MM.1S (cell line): ENCODE measurements around the gene VPS18.

Source experiments
- DNase-seq: peaks from one replicate; pipeline ENCODE4 v3.0.0-alpha.2; 2015
- H2AFZ ChIP-seq: fragments of 300-600 bp; sonication (generic); 2 replicates; pipeline ENCODE4 v1.6.0; 2016; ENCODE audit warnings: antibody characterized with exemption, low read length
- H3F3A ChIP-seq: fragments of 300-600 bp; sonication (generic); 2 replicates; pipeline ENCODE4 v1.6.1; 2016; ENCODE audit warnings: mild to moderate bottlenecking, antibody characterized with exemption, low read length, moderate library complexity, mixed read lengths; ENCODE audit not compliant: insufficient read depth
- H3K27ac ChIP-seq: fragments of 300-600 bp; sonication (generic); 2 replicates; pipeline ENCODE4 v1.5.1; 2016; ENCODE audit warnings: mild to moderate bottlenecking, low read length
- H3K27me3 ChIP-seq: fragments of 300-600 bp; sonication (generic); replicated peaks from 2 replicates; pipeline ENCODE4 v1.6.0; 2016; ENCODE audit warnings: low read length; ENCODE audit not compliant: insufficient read depth
- H3K36me3 ChIP-seq: fragments of 300-600 bp; sonication (generic); replicated peaks from 2 replicates; pipeline ENCODE4 v1.6.1; 2016; ENCODE audit warnings: mild to moderate bottlenecking, low read length, mixed read lengths; ENCODE audit not compliant: insufficient read depth
- H3K4me1 ChIP-seq: fragments of 300-600 bp; sonication (generic); 2 replicates; pipeline ENCODE4 v1.6.1; 2016; ENCODE audit warnings: low read length, mixed read lengths
- H3K4me2 ChIP-seq: fragments of 300-600 bp; sonication (generic); 2 replicates; pipeline ENCODE4 v1.6.0; 2016; ENCODE audit warnings: low read depth, low read length
- H3K4me3 ChIP-seq: fragments of 300-600 bp; sonication (generic); 2 replicates; pipeline ENCODE4 v1.5.1; 2016; ENCODE audit warnings: low read length, mixed read lengths
- H3K79me2 ChIP-seq: fragments of 300-600 bp; sonication (generic); 2 replicates; pipeline ENCODE4 v1.6.1; 2016; ENCODE audit warnings: mixed run types, low read length, mixed read lengths
- H3K9ac ChIP-seq: fragments of 300-600 bp; sonication (generic); 2 replicates; pipeline ENCODE4 v1.6.1; 2016; ENCODE audit warnings: low read length, mixed read lengths
- H3K9me2 ChIP-seq: fragments of 300-600 bp; sonication (generic); replicated peaks from 2 replicates; pipeline ENCODE4 v1.6.1; 2016; ENCODE audit warnings: mild to moderate bottlenecking, low read length, mixed read lengths; ENCODE audit not compliant: insufficient read depth
- H3K9me3 ChIP-seq: fragments of 300-600 bp; sonication (generic); replicated peaks from 2 replicates; pipeline ENCODE4 v1.6.1; 2016; ENCODE audit warnings: mild to moderate bottlenecking, low read length, mixed read lengths; ENCODE audit not compliant: insufficient read depth
- H4K20me1 ChIP-seq: fragments of 300-600 bp; sonication (generic); 2 replicates; pipeline ENCODE4 v1.6.1; 2016; ENCODE audit warnings: mild to moderate bottlenecking, low read length, moderate library complexity, mixed read lengths; ENCODE audit not compliant: insufficient read depth
- CTCF ChIP-seq: fragments of 300-600 bp; sonication (generic); IDR thresholded peaks from 2 replicates; pipeline ENCODE4 v1.5.1; 2016; ENCODE audit warnings: antibody characterized with exemption, low read length, mixed read lengths
- EZH2 ChIP-seq: fragments of 300-600 bp; sonication (generic); optimal IDR thresholded peaks from 2 replicates; pipeline ENCODE3; 2017; ENCODE audit warnings: low read depth, mild to moderate bottlenecking, antibody characterized with exemption, low read length, mixed read lengths
- EZH2phosphoT487 ChIP-seq: fragments of 300-600 bp; sonication (generic); IDR thresholded peaks from 2 replicates; pipeline ENCODE4 v1.6.1; 2018; ENCODE audit warnings: antibody characterized with exemption, low read length

Gene VPS18

GRCh38 chr15:40899536-40900207 lies 5.4 kb downstream of the VPS18 start:
- Histone ChIP-seq H3K4me2 (no peak overlapping the region), H3K36me3 (no peaks in the 10 kb centered on the region), H3K9ac (no peak overlapping the region), H3K79me2 (peaks cover 40% of the 10 kb centered on the region), H3K4me3 (no peak overlapping the region), H3K27ac (no peak overlapping the region), H3K9me2 (no peaks in the 10 kb centered on the region), H2AFZ (no peak overlapping the region), H4K20me1 (no peaks in the 10 kb centered on the region), H3F3A (peaks cover 7% of the 10 kb centered on the region), H3K27me3 (no peaks in the 10 kb centered on the region), H3K9me3 (no peaks in the 10 kb centered on the region), H3K4me1 (peaks cover 4% of the 10 kb centered on the region)
- TF ChIP-seq CTCF (no peak), EZH2 (no peak), EZH2phosphoT487 (no peak)
- no peak for DNase-seq

GRCh38 chr15:40900256-40901052 lies 6.2 kb downstream of the VPS18 start:
- Histone ChIP-seq H3F3A (peaks cover 7% of the 10 kb centered on the region), H3K9me3 (no peaks in the 10 kb centered on the region), H3K27ac (no peak overlapping the region), H3K4me2 (no peak overlapping the region), H3K36me3 (no peaks in the 10 kb centered on the region), H3K9ac (no peak overlapping the region), H3K79me2 (peaks cover 32% of the 10 kb centered on the region), H3K27me3 (no peaks in the 10 kb centered on the region), H3K4me1 (peaks cover 2% of the 10 kb centered on the region), H3K4me3 (no peak overlapping the region), H3K9me2 (no peaks in the 10 kb centered on the region), H2AFZ (no peak overlapping the region), H4K20me1 (no peaks in the 10 kb centered on the region)
- TF ChIP-seq EZH2: no peak
- no peak for TF ChIP-seq CTCF
- no peak for TF ChIP-seq EZH2phosphoT487
- DNase-seq: no peak

- H3K79me2 ChIP-seq: peaks cover 26% of the 10 kb centered on the region
- H4K20me1 ChIP-seq: no peaks in the 10 kb centered on the region
- no peaks in the 10 kb centered on the region for H3K9me2 ChIP-seq
- no peak for DNase-seq
- H3K9ac ChIP-seq: no peak overlapping the region
- H3K4me1 ChIP-seq: peaks cover 5% of the 10 kb centered on the region
- no peak overlapping the region for H3K4me3 ChIP-seq
- no peaks in the 10 kb centered on the region for H3K27me3 ChIP-seq
- TF ChIP-seq CTCF (no peak), EZH2 (no peak), EZH2phosphoT487 (no peak)
- no peak overlapping the region for H3K27ac ChIP-seq
- no peaks in the 10 kb centered on the region for H3K9me3 ChIP-seq
- no peak overlapping the region for H2AFZ ChIP-seq
- H3F3A ChIP-seq: peaks cover 13% of the 10 kb centered on the region
- H3K36me3 ChIP-seq: no peaks in the 10 kb centered on the region
- H3K4me2 ChIP-seq: no peak overlapping the region
Measured at GRCh38 chr15:40901053-40901443, 6.8 kb downstream of the VPS18 start.
